Measurements from ENCODE around the gene ARHGAP26.

ARHGAP26 gene

DNA sequence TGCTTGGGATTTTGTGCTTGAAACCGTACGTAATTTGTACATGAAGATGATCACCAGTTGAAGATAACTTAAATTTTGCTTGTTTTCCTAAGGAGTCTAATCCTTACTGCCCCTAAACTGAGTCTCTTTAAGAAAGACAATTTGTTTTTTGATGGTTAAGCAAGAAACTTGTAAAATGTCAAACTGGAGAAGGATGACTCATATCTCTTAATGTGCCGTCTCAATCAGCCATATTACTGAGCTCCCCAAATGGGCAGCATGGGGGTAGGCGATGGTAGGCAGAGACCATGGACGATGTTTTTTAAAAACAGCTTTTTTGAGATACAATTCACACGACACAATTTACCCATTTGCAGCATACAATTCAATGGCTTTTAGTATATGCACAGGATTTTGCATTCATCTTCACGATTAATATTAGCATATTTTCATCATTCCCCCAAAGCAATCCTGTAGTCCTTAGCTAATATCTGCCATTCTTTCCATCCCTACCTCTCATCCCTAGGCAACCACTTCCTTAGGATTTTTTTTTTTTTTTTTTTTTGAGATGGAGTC, 14.3 kb downstream of the ARHGAP26 start:
- no peak for DNase-seq (ENCODE audit: low read depth in 2 of 2)

DNA sequence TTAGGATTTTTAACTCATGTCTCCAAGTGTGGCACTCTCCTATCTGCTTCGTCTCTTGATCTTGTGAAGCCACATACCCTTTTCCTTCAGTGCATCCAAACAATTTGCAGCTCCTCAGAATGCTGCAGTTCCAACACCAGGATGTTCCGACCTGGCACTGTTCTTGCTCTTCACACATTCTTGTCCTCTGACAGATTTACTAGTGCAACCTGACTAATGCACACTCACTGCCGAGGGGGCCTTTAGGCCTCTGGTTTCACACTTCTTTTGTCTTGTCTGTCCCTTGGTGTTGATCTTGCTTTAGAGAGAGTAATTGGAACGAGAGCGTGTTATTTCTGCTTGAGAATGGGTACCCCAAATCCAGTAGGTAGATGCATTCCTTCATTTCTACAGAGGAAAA, 15.0 kb downstream of the ARHGAP26 start:
- no peak for DNase-seq (ENCODE audit: low read depth in 2 of 2)

GRCh38 chr5:142789206-142789605, 19.0 kb downstream of the ARHGAP26 start:
- no peak for DNase-seq (ENCODE audit: low read depth in 2 of 2)

- DNase-seq (ENCODE audit: low read depth in 2 of 2): no peak
These were observed 22.1 kb downstream of the ARHGAP26 start for GRCh38 chr5:142792012-142792864.

- no peak for DNase-seq (ENCODE audit: low read depth in 2 of 2)
These were observed 22.7 kb downstream of the ARHGAP26 start for GRCh38 chr5:142792865-142793232.

DNA sequence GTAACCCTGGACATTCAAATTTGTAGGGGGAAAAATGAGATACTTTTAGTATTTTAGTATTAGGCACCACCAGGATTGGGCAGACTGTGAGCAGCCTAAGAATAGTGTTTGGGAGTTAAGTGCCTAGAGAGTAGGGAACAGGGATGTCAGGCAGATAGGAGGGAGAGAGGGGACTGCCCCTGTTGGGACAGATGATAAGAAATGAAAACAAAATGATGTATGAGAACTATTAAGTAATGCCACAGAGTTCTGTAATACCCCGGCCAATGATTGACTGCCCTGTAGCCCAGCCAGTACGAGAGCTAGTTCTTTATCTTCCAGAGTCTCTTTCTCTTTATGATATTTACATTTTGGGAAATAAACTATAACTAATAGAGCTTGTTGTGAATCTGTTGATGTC, 24.4 kb downstream of the ARHGAP26 start:
- no peak for DNase-seq (ENCODE audit: low read depth in 2 of 2)

DNA sequence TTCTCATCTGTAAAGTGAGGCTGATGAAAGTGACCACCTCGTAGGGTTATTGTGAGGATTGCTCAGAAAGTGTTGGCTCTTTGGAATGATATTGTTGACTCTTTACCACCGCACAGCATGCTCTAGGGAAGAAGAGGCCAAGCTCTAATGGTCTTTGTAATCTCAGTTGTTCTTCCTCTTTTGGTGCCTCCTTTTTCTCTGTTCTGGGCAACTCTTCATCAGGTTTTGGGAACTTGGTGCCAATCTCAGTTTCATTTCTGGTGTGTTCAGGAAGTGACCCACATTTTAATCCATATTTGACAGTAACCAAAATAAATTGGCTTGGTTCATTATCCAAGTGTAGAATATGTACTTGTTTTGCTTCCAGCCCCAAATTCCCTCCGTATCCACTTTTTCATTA, 25.1 kb downstream of the ARHGAP26 start:
- no peak for DNase-seq (ENCODE audit: low read depth in 2 of 2)

DNA sequence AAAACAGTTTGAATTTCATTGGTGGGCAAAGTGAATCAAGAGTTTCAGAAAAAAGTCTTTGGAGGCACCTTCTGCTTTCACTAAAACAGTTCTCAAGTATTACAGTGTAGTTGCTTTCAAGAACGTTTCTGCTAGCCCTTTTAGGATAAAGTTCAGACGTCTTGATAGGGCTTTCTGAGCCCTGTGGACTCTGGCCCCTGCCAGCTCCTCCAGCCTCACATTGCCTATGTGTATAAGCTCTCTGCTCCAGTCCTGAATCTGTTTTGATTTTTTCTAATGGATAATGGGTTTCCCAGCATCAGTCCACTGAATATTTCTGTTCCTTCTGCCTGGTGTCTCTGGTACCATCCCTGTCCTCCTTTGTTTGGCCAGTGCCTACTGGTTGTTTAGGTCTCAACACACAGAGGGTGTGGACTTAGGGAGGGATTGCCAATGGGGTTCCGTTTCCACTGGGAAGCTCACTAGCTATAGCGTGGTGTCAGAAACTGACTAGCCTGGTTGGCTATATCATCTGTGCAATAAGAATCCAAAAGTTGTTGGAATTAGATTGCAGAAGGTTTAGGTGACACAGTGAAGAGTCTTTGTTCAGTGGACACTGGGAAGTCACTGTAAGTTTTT, 26.4 kb downstream of the ARHGAP26 start:
- DNase-seq (ENCODE audit: low read depth in 2 of 2): no peak

- DNase-seq (ENCODE audit: low read depth in 2 of 2): no peak
These were observed 27.2 kb downstream of the ARHGAP26 start for GRCh38 chr5:142797420-142797819.

GRCh38 chr5:142798099-142798770, 28.1 kb downstream of the ARHGAP26 start:
- DNase-seq (ENCODE audit: low read depth in 2 of 2): no peak

GRCh38 chr5:142800776-142801494, 30.8 kb downstream of the ARHGAP26 start:
- no peak for DNase-seq (ENCODE audit: low read depth in 2 of 2)

- DNase-seq (ENCODE audit: low read depth in 2 of 2): no peak
These were observed 31.3 kb downstream of the ARHGAP26 start for GRCh38 chr5:142801495-142801871.

DNA sequence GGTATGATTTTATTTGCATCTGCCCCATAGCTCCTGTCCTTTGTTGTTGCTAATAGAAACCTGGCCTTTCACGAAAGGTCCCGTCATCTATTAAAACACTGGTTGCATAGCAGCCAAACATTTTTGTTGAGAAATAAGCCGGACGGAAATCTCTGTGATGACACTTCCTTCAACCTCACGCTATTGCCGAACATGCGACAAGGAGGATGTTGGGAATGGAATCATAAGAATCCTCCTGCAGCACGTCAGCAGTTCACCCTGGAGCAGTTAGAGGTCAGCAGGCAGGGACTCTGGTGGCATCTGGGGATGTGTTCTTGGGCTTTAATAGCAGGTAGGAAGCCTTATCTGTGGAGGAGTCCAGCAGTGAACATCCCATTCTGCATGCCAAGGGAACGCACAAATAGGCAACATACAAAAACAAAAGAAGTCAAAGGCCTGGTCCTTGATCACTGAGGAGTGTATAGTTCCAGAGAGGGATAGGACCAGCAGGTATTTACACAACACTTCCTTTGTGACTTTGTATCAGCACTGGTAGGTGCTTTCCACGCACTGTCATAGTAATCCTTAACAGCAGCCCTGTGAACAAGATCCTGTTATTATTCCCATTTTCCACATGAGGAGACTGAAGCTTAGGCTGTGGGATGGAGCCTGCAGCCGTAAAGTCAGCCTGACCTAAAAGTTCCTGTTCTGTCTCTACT, 33.4 kb downstream of the ARHGAP26 start:
- DNase-seq (ENCODE audit: low read depth in 2 of 2): no peak

DNA sequence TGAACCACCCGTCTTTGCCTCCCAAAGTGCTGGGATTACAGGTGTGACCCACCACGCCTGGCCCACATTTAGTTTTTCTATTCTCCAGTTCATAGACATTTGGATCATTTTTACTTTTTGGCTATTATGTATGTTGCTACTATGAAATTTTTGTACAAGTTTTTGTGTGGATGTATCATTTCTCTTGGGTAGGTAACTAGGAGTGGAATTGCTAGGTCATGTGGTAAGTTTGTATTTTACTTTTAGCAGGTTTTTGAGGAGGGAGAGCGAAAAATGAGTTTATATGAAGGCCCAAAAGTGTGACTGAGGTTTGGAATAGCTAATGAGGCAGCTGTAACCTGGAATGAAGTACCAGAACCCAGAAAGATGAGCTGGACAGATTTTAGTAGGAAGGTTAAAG, 35.2 kb downstream of the ARHGAP26 start:
- no peak for DNase-seq (ENCODE audit: low read depth in 2 of 2)

GRCh38 chr5:142806841-142807267, 36.7 kb downstream of the ARHGAP26 start:
- no peak for DNase-seq (ENCODE audit: low read depth in 2 of 2)

GRCh38 chr5:142807372-142807911, 37.3 kb downstream of the ARHGAP26 start:
- no peak for DNase-seq (ENCODE audit: low read depth in 2 of 2)

DNA sequence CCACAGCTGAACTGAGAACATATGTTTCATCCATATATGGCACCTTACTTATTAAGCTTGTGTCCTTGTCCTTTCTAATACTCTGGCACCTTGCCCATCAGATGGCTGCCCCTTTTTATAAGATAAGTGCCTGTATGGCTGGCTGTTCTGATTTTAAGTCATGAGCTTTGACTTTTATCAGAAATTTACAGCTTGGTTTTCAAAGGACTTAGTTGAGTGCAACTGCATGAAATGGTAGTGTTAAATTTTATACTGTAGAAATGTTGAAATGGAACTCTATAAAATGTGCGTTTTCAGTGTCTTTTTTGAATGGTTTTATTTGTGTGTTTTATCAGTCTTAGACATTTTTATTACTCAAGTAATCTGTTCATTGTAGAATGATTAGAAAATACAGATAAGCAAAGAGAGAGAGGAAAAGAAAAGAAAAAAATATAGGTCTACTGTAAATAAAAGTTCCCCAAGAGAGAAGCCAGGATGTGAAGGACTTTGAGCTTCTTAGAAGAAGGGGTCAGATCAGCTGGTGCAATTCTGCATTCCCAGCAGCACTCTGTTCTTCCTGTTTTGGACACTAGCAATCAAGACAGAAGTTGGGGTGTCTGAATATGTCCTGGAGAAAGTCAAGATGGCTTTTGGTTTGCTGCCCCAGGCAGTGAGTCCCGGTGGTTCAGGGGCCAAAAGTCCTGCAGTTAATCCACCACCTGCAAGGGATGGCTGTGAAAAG, 38.9 kb downstream of the ARHGAP26 start:
- DNase-seq (ENCODE audit: low read depth in 2 of 2): no peak

- DNase-seq (ENCODE audit: low read depth in 2 of 2): no peak
These were observed 39.9 kb downstream of the ARHGAP26 start for GRCh38 chr5:142810081-142810480.

DNA sequence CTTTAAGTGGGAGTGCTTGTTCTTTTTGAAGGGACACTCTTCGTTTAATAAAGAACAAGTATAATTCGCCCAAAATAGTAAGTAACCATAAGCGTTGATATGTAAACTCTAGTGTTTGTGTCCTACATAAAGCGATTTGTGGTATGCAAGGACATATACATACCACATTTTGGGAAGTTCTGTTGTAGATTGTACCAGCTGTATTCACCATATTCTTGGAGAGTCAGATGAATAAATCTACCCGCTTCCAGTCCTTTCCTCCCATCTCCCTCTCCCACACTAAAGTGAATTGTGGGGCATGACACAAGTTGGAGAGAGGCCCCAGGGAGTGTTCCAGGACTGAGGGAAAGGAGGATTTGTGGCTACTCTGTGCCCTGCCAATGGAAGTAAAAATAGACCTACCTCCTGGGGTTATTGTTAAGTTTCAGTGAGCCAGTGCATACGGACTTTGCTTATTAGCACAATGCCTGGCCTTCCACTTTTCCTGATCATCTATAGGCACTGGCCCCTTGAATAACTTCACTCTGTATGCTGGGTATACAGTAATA, 40.6 kb downstream of the ARHGAP26 start:
- DNase-seq (ENCODE audit: low read depth in 2 of 2): no peak

Data from fibroblast of skin of left biceps (primary cell).